ENCODE results near the gene U2SURP.
"Not testable (repeated sequence)": the region's sequence is repeated elsewhere in the genome, so short reads cannot be mapped to it uniquely, and the experiment has no call there.

The U2SURP gene

GRCh38 chr3:143014921-143015320, 13.6 kb downstream of the U2SURP start:
- Histone ChIP-seq H3K36me3 (ENCODE audit: control insufficient read depth, insufficient read depth, low read length) (peaks cover 85% of the 10 kb centered on the region), H3K27me3 (ENCODE audit: control insufficient read depth, insufficient read depth, low read length) (no peaks in the 10 kb centered on the region), H3K9me3 (ENCODE audit: control insufficient read depth, insufficient read depth, low read length) (no peaks in the 10 kb centered on the region), H3K4me1 (ENCODE audit: control insufficient read depth, insufficient read depth, low read length) (no peaks in the 10 kb centered on the region), H3K9ac (ENCODE audit: low read depth, low read length) (no peak overlapping the region), H3K4me3 (ENCODE audit: low read depth, low read length) (no peak overlapping the region), H3K27ac (ENCODE audit: low read depth, low read length) (no peak overlapping the region)

DNA sequence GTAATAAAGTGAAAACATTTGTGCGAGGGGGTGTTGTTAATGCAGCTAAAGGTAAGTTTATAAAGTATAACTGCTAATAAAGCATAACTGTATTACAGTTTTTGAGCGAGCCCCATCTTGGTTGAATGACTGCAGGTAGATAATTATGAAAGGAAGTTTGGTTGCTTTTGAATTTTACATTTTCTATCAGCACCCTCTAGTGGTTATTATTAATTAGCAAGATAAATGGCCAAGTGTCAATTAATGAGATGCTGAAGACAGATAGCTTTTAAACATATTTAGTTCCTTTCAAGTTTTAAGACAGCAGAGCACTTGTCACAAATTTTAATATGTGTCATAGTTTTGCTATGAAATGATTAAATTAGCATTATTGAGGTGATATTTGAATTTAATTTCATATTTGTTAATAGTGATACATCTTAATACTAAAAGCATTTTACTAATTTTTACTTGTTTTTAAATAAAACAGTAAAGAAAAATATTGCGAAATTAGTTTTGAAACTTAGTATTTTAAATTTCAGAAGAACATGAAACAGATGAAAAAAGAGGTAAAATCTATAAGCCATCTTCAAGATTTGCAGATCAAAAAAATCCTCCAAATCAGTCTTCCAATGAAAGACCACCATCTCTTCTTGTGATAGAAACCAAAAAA, 15.1 kb downstream of the U2SURP start:
- no peak overlapping the region for H3K27ac ChIP-seq (ENCODE audit: low read depth, low read length)
- no peak overlapping the region for H3K9ac ChIP-seq (ENCODE audit: low read depth, low read length)
- peaks cover 97% of the 10 kb centered on the region for H3K36me3 ChIP-seq (ENCODE audit: control insufficient read depth, insufficient read depth, low read length)
- H3K27me3 ChIP-seq (ENCODE audit: control insufficient read depth, insufficient read depth, low read length), result no peaks in the 10 kb centered on the region
- H3K4me1 ChIP-seq (ENCODE audit: control insufficient read depth, insufficient read depth, low read length), result no peaks in the 10 kb centered on the region
- H3K9me3 ChIP-seq (ENCODE audit: control insufficient read depth, insufficient read depth, low read length), result no peaks in the 10 kb centered on the region
- H3K4me3 ChIP-seq (ENCODE audit: low read depth, low read length), result no peak overlapping the region

- H3K27me3 ChIP-seq (ENCODE audit: control insufficient read depth, insufficient read depth, low read length), result no peaks in the 10 kb centered on the region
- no peak overlapping the region for H3K9ac ChIP-seq (ENCODE audit: low read depth, low read length)
- H3K27ac ChIP-seq (ENCODE audit: low read depth, low read length), result peak overlapping the region; percentile 64
- H3K36me3 ChIP-seq (ENCODE audit: control insufficient read depth, insufficient read depth, low read length), result peaks cover 100% of the 10 kb centered on the region
- H3K4me3 ChIP-seq (ENCODE audit: low read depth, low read length), result no peak overlapping the region
- H3K9me3 ChIP-seq (ENCODE audit: control insufficient read depth, insufficient read depth, low read length), result no peaks in the 10 kb centered on the region
- H3K4me1 ChIP-seq (ENCODE audit: control insufficient read depth, insufficient read depth, low read length), result peaks cover 25% of the 10 kb centered on the region
Observed at GRCh38 chr3:143024351-143024960, 23.1 kb downstream of the U2SURP start.

- Histone ChIP-seq H3K27ac (ENCODE audit: low read depth, low read length) (no peak overlapping the region), H3K4me1 (ENCODE audit: control insufficient read depth, insufficient read depth, low read length) (no peaks in the 10 kb centered on the region), H3K9ac (ENCODE audit: low read depth, low read length) (no peak overlapping the region), H3K36me3 (ENCODE audit: control insufficient read depth, insufficient read depth, low read length) (peaks cover 99% of the 10 kb centered on the region), H3K9me3 (ENCODE audit: control insufficient read depth, insufficient read depth, low read length) (no peaks in the 10 kb centered on the region), H3K4me3 (ENCODE audit: low read depth, low read length) (no peak overlapping the region), H3K27me3 (ENCODE audit: control insufficient read depth, insufficient read depth, low read length) (no peaks in the 10 kb centered on the region)
Observed at GRCh38 chr3:143031327-143031726, 30.0 kb downstream of the U2SURP start.

- not testable (repeated sequence) for H3K27me3 ChIP-seq (ENCODE audit: control insufficient read depth, insufficient read depth, low read length); H3K4me1 ChIP-seq (ENCODE audit: control insufficient read depth, insufficient read depth, low read length); H3K9ac ChIP-seq (ENCODE audit: low read depth, low read length); H3K9me3 ChIP-seq (ENCODE audit: control insufficient read depth, insufficient read depth, low read length); H3K4me3 ChIP-seq (ENCODE audit: low read depth, low read length); H3K27ac ChIP-seq (ENCODE audit: low read depth, low read length)
- peaks cover 99% of the 10 kb centered on the region for H3K36me3 ChIP-seq (ENCODE audit: control insufficient read depth, insufficient read depth, low read length)
Observed at GRCh38 chr3:143031796-143032387, 30.5 kb downstream of the U2SURP start.

DNA sequence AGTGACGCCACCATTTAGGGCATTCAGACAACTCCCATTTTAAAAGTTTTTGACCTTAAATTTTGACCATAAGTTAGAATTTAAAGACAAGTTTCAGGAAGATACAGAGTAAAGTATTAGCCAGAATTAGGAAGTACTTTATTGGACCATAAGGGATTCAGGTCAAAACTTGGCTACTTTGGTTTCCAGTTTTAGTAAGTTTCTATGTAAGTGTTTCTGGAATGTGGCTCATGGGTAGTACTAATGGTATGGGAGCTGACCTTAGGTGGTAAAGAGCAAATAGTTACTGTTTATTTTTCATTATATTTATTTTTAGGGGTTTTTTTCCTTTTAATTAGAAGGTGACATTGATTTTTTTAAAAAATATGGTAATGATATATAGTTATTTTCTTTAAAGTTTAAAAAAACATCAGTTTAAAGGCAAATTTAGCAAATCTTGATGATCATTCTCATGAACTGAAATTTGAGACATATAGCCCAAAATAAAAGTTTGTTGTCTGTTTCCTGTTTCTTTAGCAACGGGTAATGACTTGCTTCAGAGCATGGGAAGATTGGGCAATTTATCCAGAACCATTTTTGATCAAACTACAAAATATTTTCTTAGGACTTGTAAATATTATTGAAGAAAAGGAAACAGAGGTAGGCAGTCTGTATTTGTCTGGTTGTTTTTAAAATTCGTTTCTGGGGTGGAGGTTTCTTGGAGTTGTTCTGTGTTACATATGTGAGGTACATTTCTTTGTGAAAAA, 34.3 kb downstream of the U2SURP start:
- Histone ChIP-seq H3K4me3 (ENCODE audit: low read depth, low read length) (no peak overlapping the region), H3K9ac (ENCODE audit: low read depth, low read length) (no peak overlapping the region), H3K27me3 (ENCODE audit: control insufficient read depth, insufficient read depth, low read length) (no peaks in the 10 kb centered on the region), H3K9me3 (ENCODE audit: control insufficient read depth, insufficient read depth, low read length) (no peaks in the 10 kb centered on the region), H3K27ac (ENCODE audit: low read depth, low read length) (no peak overlapping the region), H3K4me1 (ENCODE audit: control insufficient read depth, insufficient read depth, low read length) (no peaks in the 10 kb centered on the region), H3K36me3 (ENCODE audit: control insufficient read depth, insufficient read depth, low read length) (peaks cover 99% of the 10 kb centered on the region)

GRCh38 chr3:143036557-143036956, 35.2 kb downstream of the U2SURP start:
- no peaks in the 10 kb centered on the region for H3K9me3 ChIP-seq (ENCODE audit: control insufficient read depth, insufficient read depth, low read length)
- H3K4me3 ChIP-seq (ENCODE audit: low read depth, low read length), result no peak overlapping the region
- no peaks in the 10 kb centered on the region for H3K27me3 ChIP-seq (ENCODE audit: control insufficient read depth, insufficient read depth, low read length)
- H3K9ac ChIP-seq (ENCODE audit: low read depth, low read length), result no peak overlapping the region
- H3K4me1 ChIP-seq (ENCODE audit: control insufficient read depth, insufficient read depth, low read length), result no peaks in the 10 kb centered on the region
- no peak overlapping the region for H3K27ac ChIP-seq (ENCODE audit: low read depth, low read length)
- peaks cover 99% of the 10 kb centered on the region for H3K36me3 ChIP-seq (ENCODE audit: control insufficient read depth, insufficient read depth, low read length)

- H3K9ac ChIP-seq (ENCODE audit: low read depth, low read length), result no peak overlapping the region
- no peak overlapping the region for H3K27ac ChIP-seq (ENCODE audit: low read depth, low read length)
- H3K4me3 ChIP-seq (ENCODE audit: low read depth, low read length), result no peak overlapping the region
- H3K4me1 ChIP-seq (ENCODE audit: control insufficient read depth, insufficient read depth, low read length), result no peaks in the 10 kb centered on the region
- H3K36me3 ChIP-seq (ENCODE audit: control insufficient read depth, insufficient read depth, low read length), result peaks cover 100% of the 10 kb centered on the region
- no peaks in the 10 kb centered on the region for H3K9me3 ChIP-seq (ENCODE audit: control insufficient read depth, insufficient read depth, low read length)
- no peaks in the 10 kb centered on the region for H3K27me3 ChIP-seq (ENCODE audit: control insufficient read depth, insufficient read depth, low read length)
Observed at GRCh38 chr3:143037867-143038266, 36.5 kb downstream of the U2SURP start.

DNA sequence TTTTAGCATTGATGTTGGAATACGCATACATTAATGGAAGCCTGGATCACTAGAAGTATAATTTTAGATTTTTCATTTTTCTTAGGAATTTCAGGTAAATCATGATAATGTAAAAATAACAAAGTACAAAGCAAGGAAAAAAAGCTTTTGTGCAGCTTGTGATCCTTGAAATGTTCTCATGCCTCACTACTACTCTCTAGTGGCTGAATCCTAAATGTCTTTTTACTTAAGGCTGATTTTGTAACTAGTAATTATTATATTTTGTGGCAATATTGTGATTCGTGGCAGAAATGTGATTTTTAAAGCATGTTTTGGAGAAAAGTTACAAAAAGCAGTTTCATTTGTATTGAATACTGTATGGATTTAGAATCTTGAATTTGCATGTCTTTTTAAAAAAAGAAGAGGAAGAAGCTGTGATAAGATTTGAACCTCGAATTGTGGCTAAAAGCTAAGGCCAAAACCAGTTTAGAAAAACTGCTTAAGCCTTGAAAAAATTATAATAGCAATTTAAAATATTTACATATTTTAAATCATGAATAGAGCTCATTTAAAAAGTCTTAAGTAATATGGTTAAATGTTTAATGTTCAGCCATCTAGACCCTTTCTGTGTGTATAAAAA, 39.0 kb downstream of the U2SURP start:
- peaks cover 98% of the 10 kb centered on the region for H3K36me3 ChIP-seq (ENCODE audit: control insufficient read depth, insufficient read depth, low read length)

DNA sequence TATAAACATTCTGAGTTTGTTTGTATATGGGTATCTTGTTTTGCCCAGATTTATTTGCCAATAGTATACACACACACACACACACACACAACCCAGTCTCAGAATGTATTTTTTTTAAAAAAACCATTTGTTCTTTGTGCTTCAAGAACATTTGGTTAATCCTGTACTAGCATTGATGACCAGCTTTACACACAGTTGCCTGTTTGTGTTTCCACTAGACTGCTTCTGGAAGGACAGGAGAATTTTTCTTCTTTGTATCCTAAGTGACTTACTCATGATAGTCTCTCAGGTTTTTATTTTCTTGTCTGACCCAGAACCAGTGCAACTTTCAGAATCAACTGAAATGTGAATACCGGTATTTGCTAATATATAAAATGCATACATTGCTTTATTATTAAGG, 40.5 kb downstream of the U2SURP start:
- H3K4me1 ChIP-seq (ENCODE audit: control insufficient read depth, insufficient read depth, low read length), result no peaks in the 10 kb centered on the region
- no peak overlapping the region for H3K9ac ChIP-seq (ENCODE audit: low read depth, low read length)
- H3K4me3 ChIP-seq (ENCODE audit: low read depth, low read length), result no peak overlapping the region
- peaks cover 90% of the 10 kb centered on the region for H3K36me3 ChIP-seq (ENCODE audit: control insufficient read depth, insufficient read depth, low read length)
- no peaks in the 10 kb centered on the region for H3K27me3 ChIP-seq (ENCODE audit: control insufficient read depth, insufficient read depth, low read length)
- peaks cover 12% of the 10 kb centered on the region for H3K9me3 ChIP-seq (ENCODE audit: control insufficient read depth, insufficient read depth, low read length)
- peak overlapping the region; percentile 12 for H3K27ac ChIP-seq (ENCODE audit: low read depth, low read length)

More for the DNA sequence above, 39.0 kb downstream of the U2SURP start:
- no peak overlapping the region for H3K27ac ChIP-seq (ENCODE audit: low read depth, low read length)
- H3K4me3 ChIP-seq (ENCODE audit: low read depth, low read length), result no peak overlapping the region
- no peak overlapping the region for H3K9ac ChIP-seq (ENCODE audit: low read depth, low read length)
- H3K27me3 ChIP-seq (ENCODE audit: control insufficient read depth, insufficient read depth, low read length), result no peaks in the 10 kb centered on the region
- peaks cover 6% of the 10 kb centered on the region; the same call in 1 of the 2 replicates for H3K9me3 ChIP-seq (ENCODE audit: control insufficient read depth, insufficient read depth, low read length)
- H3K4me1 ChIP-seq (ENCODE audit: control insufficient read depth, insufficient read depth, low read length), result no peaks in the 10 kb centered on the region

All from HUES48 (cell line).